GM13976 (cell line): ENCODE measurements around the gene COTL1.

Source experiments
- DNase-seq: peaks from one replicate; pipeline ENCODE4 v3.0.0; 2012; ENCODE audit warnings: low spot score
- in situ Hi-C: fragments of 300-500 bp; cut with MboI; formaldehyde crosslinking; loops from one replicate; pipeline ENCODE4 v1.12.0; 2022; ENCODE audit warnings: low sequenced_read_pairs, mixed read lengths, inconsistent platforms; ENCODE audit not compliant: unreplicated experiment
- TF ChIP-seq, protein P1 (sequence below): IDR thresholded peaks from 2 replicates; pipeline ENCODE4 v1.5.1; 2012; ENCODE audit warnings: borderline replicate concordance, mild to moderate bottlenecking; ENCODE audit not compliant: insufficient read depth; ENCODE audit errors: extremely low read depth, missing control alignments, control extremely low read depth

The COTL1 gene

DNA sequence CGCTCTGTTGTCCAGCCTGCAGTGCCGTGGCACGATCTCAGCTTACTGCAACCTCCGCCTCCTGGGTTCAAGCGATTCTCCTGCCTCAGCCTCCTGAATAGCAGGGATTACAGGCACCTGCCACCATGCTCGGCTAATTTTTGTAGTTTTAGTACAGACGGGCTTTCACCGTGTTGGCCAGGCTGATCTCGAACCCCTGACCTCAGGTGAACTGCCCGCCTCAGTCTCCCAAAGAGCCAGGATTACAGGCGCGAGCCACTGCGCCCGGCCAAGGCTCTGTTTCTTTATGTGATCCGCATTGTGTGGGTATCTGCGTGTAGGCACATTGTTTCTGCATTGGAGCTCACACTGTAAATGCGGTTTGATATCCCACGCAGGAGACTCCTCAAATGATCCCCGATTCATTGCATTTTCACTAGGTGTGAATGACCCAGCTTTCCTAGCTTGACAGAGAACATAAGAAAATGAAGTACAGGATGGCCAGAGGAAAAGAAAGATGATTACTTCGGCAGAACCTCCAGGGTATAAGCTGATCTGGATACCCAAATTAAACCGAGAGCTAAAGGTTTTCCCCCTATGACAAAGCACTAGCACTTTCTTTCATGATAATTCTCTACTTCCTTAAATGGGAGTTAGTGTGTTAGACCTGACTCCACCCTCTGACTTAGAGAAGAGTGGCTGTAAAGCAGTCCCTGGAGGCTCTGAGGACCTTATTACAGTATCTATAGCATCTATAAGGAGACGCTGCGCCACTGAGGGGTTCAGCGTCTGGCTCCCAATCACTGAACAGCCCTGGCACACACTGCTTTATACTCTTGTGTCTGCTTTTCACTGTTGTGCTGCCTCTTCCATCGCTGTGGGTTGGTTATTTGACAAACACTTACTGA, 17.3 kb downstream of the COTL1 start:
- peak; percentile 82 for DNase-seq
- in situ Hi-C loops: loop anchor here (25.0 kb wide), 1 partner anchor 313 kb away; the partner anchor contains the start of gene WFDC1
- TF ChIP-seq, protein P1, sequence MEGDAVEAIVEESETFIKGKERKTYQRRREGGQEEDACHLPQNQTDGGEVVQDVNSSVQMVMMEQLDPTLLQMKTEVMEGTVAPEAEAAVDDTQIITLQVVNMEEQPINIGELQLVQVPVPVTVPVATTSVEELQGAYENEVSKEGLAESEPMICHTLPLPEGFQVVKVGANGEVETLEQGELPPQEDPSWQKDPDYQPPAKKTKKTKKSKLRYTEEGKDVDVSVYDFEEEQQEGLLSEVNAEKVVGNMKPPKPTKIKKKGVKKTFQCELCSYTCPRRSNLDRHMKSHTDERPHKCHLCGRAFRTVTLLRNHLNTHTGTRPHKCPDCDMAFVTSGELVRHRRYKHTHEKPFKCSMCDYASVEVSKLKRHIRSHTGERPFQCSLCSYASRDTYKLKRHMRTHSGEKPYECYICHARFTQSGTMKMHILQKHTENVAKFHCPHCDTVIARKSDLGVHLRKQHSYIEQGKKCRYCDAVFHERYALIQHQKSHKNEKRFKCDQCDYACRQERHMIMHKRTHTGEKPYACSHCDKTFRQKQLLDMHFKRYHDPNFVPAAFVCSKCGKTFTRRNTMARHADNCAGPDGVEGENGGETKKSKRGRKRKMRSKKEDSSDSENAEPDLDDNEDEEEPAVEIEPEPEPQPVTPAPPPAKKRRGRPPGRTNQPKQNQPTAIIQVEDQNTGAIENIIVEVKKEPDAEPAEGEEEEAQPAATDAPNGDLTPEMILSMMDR: no peak

DNA sequence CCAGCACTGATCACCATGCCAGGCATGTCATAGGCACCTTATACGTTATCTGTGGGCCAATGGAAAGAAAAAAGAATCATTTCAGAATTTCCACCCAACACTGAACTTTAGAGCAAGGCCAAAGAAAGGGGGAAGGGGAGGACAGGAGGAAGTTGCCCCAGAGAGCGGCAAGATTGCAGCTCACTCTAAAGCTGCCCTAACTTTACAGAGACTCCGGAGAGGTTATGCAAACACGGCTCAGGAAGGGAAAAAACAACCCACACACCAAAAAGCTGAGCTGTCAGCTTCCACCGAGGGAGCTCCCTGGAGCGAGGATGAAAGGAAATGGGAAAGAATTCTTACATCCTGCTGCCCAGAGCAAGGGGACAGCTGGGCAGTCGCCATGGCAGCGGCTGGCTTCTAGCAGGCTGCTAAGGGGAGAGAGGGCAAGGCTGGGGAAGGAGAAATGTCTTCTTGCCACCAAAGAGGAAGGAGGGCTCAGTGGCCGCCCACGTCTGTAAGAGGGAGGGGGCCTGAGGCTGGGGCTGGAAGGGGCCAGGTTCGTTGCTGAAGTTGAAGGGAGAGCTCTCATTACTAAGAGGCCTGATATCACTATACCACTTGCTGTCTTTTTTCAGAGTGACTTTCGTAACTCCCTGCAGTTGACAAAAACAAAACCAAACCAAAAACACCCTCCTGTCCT, 18.2 kb downstream of the COTL1 start:
- peak; percentile 74 for DNase-seq
- TF ChIP-seq, protein P1: no peak
- in situ Hi-C loops: loop anchor here (25.0 kb wide), 1 partner anchor 312 kb away; the partner anchor contains the start of gene WFDC1

DNA sequence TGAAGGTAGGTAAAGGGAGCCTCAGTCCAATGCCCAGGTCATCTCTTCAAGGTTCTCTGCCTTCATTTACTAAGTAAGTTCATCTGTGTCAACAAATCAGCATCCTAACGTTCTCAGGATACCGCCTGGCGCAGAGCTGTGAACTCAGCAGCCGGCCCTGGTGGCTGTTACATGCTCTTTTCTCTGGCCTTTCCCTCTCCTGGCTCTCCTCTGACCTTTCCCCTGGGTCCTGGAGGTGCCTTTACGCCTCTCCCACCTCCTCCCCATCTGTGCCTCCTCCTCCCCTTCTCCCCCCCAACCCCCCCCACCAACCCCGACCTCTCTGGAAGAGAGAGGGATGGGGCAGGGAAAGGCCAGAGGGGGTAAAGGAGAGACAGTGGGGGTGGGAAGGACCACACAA, 19.5 kb downstream of the COTL1 start:
- in situ Hi-C loops: no loop called here
- no peak for DNase-seq
- TF ChIP-seq, protein P1: no peak

DNA sequence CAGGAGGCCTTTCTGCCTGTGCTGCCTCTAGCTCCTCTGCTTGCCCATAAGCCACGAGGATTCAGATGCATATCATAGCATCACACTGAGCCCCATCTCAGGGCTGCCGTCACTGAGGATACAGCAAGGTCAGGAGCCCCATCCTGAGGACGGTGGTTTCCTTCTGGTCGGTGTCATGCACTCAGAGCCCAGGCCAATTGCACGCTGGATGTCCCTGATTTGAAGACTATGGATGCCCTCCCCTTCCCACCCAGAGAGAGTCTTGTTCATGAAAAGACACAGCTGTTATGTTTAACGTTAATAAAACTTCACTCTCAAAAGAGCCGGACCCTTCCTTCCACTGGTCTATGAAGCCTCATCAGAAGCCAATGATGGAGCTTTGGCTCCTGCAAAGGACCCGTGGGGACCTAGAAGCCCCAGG, 19.9 kb downstream of the COTL1 start:
- TF ChIP-seq, protein P1: no peak
- no peak for DNase-seq
- in situ Hi-C loops: no loop called here

DNA sequence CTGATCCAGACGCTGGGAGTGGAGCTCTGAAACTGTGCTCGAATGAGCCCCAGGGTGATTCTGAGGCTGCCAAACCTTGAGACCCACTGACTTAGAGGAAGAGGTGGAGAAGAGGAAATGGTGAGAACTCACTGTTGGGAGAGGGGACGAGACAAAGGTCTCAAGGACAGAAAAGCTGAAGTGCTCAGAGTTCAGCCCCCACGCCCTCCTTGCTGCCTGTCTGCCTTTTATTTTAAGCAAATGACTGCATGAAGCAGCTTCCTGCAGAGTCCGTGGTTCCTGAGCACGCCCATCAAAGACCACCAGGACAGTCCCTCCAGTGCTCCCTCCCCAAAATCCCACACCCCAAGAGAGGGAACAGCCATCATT, 20.4 kb downstream of the COTL1 start:
- in situ Hi-C loops: no loop called here
- TF ChIP-seq, protein P1: no peak
- no peak for DNase-seq

DNA sequence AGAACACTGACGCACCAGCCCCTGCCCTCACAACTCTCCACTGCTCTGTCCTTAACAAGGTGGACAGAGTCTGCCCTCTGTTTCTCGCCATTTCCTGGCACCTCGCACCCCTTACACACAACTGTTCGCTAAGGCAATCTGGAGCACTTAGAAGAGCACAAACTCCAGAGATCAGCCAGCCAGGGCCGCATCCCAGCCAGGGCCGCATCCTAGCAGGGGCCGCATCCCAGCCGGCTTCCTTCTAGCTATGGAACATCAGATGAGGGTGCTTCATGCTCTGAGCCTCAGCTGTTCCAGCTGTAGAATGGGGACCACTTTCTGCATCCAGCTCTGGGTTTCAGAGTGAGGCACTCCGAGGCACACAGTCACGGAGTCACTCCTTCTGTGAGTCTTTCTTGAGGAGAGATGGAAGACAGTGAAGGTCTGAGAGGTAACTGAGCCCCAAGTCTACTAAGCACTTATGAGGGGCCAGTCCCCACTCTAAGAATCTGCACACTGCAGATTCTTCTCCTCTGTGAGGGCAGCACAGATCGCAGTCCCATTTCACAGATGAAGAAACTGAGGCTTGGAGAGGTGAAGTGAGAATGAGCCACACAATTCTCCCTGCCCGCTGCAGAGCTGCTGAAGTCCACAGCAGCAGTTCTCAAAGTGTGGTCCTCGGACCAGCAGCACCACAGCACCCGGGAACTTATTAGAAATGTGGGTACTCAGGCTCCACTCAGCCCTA, 20.9 kb downstream of the COTL1 start:
- in situ Hi-C loops: no loop called here
- no peak for DNase-seq
- TF ChIP-seq, protein P1: no peak
